ENCODE measurements around the gene TMEM273.

TMEM273 gene

GRCh38 chr10:49161411-49161997, 26.7 kb downstream of the TMEM273 start:
- DNase-seq: no peak

- no peak for DNase-seq
Observed at GRCh38 chr10:49160814-49161213, 27.4 kb downstream of the TMEM273 start.

- DNase-seq: no peak
Observed at GRCh38 chr10:49160110-49160509, 28.1 kb downstream of the TMEM273 start.

GRCh38 chr10:49158915-49159314, 29.3 kb downstream of the TMEM273 start:
- DNase-seq: no peak

GRCh38 chr10:49158404-49158803, 29.8 kb downstream of the TMEM273 start:
- no peak for DNase-seq

- no peak for DNase-seq
Observed at GRCh38 chr10:49157229-49157628, 31.0 kb downstream of the TMEM273 start.

GRCh38 chr10:49154641-49155040, 33.5 kb downstream of the TMEM273 start:
- DNase-seq: no peak

- no peak for DNase-seq
Observed at GRCh38 chr10:49153971-49154370, 34.2 kb downstream of the TMEM273 start.

- no peak for DNase-seq
Observed at GRCh38 chr10:49153115-49153514, 35.1 kb downstream of the TMEM273 start.

- no peak for DNase-seq
Observed at GRCh38 chr10:49152663-49153062, 35.5 kb downstream of the TMEM273 start.

GRCh38 chr10:49152037-49152436, 36.2 kb downstream of the TMEM273 start:
- no peak for DNase-seq

GRCh38 chr10:49151481-49151880, 36.7 kb downstream of the TMEM273 start:
- DNase-seq: no peak

GRCh38 chr10:49151025-49151445, 37.2 kb downstream of the TMEM273 start:
- no peak for DNase-seq

GRCh38 chr10:49150426-49150825, 37.8 kb downstream of the TMEM273 start:
- DNase-seq: no peak

GRCh38 chr10:49149881-49150280, 38.3 kb downstream of the TMEM273 start:
- no peak for DNase-seq

GRCh38 chr10:49144058-49144720, 44.0 kb downstream of the TMEM273 start:
- DNase-seq: no peak

GRCh38 chr10:49143249-49143648, 44.9 kb downstream of the TMEM273 start:
- DNase-seq: no peak

- no peak for DNase-seq
Observed at GRCh38 chr10:49141541-49142332, 46.5 kb downstream of the TMEM273 start.

- DNase-seq: no peak
Observed at GRCh38 chr10:49140304-49141177, 47.6 kb downstream of the TMEM273 start.

GRCh38 chr10:49139846-49140195, 48.4 kb downstream of the TMEM273 start:
- DNase-seq: no peak

- DNase-seq: no peak
Observed at GRCh38 chr10:49139028-49139845, 49.0 kb downstream of the TMEM273 start.

- no peak for DNase-seq
Observed at GRCh38 chr10:49138361-49138891, 49.8 kb downstream of the TMEM273 start.
